AG09319 (cell line): ENCODE measurements around the gene AMBP.
A peak's percentile ranks its signal among the peaks of the same experiment; 100 is the strongest.

Experiments
- DNase-seq: peaks from one replicate; pipeline ENCODE4 v3.0.0-alpha.2; 2010; ENCODE audit warnings: low read depth; ENCODE audit errors: extremely low read depth
- CTCF ChIP-seq: IDR thresholded peaks from 2 replicates; pipeline ENCODE4 v1.5.1; 2011; ENCODE audit warnings: low read depth, mild to moderate bottlenecking, inconsistent platforms, low read length, moderate library complexity

AMBP gene

GRCh38 chr9:114051281-114051680, 26.8 kb downstream of the AMBP start:
- TF ChIP-seq CTCF = no peak
- DNase-seq = no peak

- no peak for DNase-seq
- TF ChIP-seq CTCF = no peak
Measured at GRCh38 chr9:114050646-114051045, 27.5 kb downstream of the AMBP start.

GRCh38 chr9:114050226-114050568, 27.9 kb downstream of the AMBP start:
- no peak for TF ChIP-seq CTCF
- no peak for DNase-seq

GRCh38 chr9:114049441-114050225, 28.5 kb downstream of the AMBP start:
- no peak for TF ChIP-seq CTCF
- no peak for DNase-seq

GRCh38 chr9:114048533-114049415, 29.3 kb downstream of the AMBP start:
- DNase-seq = no peak
- no peak for TF ChIP-seq CTCF

DNA sequence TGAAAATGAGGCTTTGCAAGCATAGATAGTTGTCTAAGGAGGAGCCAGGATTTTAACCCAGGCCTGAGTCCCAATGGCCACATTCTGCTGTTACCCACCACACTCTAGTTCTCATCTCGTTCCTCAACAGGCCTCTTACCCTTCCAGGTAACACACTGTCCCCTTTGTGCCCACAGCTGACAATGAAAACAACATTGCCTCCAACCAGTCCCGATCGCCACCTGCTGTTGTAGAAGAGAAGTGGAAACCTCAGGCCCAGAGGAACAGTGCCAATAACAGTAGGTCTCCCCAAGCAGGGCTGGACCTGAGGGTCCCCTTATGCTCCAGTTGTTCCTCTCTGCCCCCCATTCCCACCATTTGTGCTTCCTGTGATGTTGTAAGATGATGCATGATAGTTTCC, 30.4 kb downstream of the AMBP start:
- TF ChIP-seq CTCF = peak; percentile 14; the same call in 1 of the 2 replicates
- no peak for DNase-seq

DNA sequence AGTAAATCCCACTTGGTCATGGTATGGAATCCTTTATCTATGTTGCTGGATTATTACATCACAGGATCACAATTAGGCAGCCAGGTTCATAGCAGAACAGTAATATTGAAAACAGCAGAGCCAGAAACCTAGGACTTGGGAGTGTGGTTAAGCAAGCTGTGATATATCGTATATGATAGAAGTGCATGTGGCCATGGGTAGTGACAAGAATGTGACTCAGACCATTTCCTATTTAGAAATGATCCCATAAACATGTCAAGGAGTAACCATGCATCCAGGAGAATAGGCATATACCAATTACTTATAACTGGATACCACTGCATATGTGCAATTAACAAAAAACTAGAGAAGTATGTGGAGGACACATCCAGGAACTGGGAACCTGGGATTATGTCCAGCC, 31.2 kb downstream of the AMBP start:
- no peak for DNase-seq
- TF ChIP-seq CTCF = no peak
